HepG2 (cell line): ENCODE results near the gene KHK. TPM values are rescaled to one million over a fixed set of nuclear protein-coding genes. Genes with fewer than 3 reads are reported as not detected.
A peak's percentile ranks its signal among the peaks of the same experiment; 100 is the strongest.

Experiments
- AKAP8 ChIP-seq: sonication (generic); formaldehyde crosslinking; IDR thresholded peaks from 2 replicates; pipeline ENCODE4 v1.5.1; 2020; ENCODE audit warnings: mild to moderate bottlenecking, missing genetic modification reagents
- ARHGAP35 ChIP-seq: sonication (generic); formaldehyde crosslinking; IDR thresholded peaks from 2 replicates; pipeline ENCODE4 v1.9.0; 2022; ENCODE audit warnings: mild to moderate bottlenecking, inconsistent platforms, moderate library complexity, missing genetic modification reagents, borderline replicate concordance
- DZIP1 ChIP-seq: sonication (generic); formaldehyde crosslinking; IDR thresholded peaks from 2 replicates; pipeline ENCODE4 v1.5.0; 2020; ENCODE audit warnings: mild to moderate bottlenecking, missing genetic modification reagents
- GATA4 ChIP-seq: sonication (generic); IDR thresholded peaks from 2 replicates; pipeline ENCODE4 v1.6.1; 2016; ENCODE audit warnings: antibody characterized with exemption, low read depth, borderline replicate concordance
- GLI4 ChIP-seq: sonication (generic); formaldehyde crosslinking; IDR thresholded peaks from 2 replicates; pipeline ENCODE4 v1.5.1; 2020; ENCODE audit warnings: missing genetic modification reagents, mild to moderate bottlenecking, moderate library complexity, borderline replicate concordance
- MIER3 ChIP-seq: IDR thresholded peaks from 2 replicates; pipeline ENCODE4 v1.6.1; 2016; ENCODE audit warnings: missing compliant biosample characterization, borderline replicate concordance
- NCOA1 ChIP-seq: sonication (generic); formaldehyde crosslinking; IDR thresholded peaks from 2 replicates; pipeline ENCODE4 v1.9.0; 2021; ENCODE audit warnings: missing genetic modification reagents
- PRPF4 ChIP-seq: fragments of 200-400 bp; formaldehyde crosslinking; IDR thresholded peaks from 2 replicates; pipeline ENCODE4 v1.6.1; 2016; ENCODE audit warnings: low read length, low read depth; ENCODE audit not compliant: poor library complexity, severe bottlenecking
- RNF219 ChIP-seq: sonication (generic); formaldehyde crosslinking; IDR thresholded peaks from 2 replicates; pipeline ENCODE4 v1.5.0; 2020; ENCODE audit warnings: mild to moderate bottlenecking, missing genetic modification reagents
- SIN3A ChIP-seq: IDR thresholded peaks from 2 replicates; pipeline ENCODE4 v1.6.1; 2011; ENCODE audit warnings: low read depth, mild to moderate bottlenecking, control low read depth, low read length, borderline replicate concordance
- SMC3 ChIP-seq: IDR thresholded peaks from 2 replicates; pipeline ENCODE4 v1.6.1; 2011; ENCODE audit warnings: low read length, improper control_type of control experiment
- TFE3 ChIP-seq: IDR thresholded peaks from 2 replicates; pipeline ENCODE4 v1.6.1; 2016
- ZBTB7A ChIP-seq: sonication (generic); formaldehyde crosslinking; IDR thresholded peaks from 2 replicates; pipeline ENCODE4 v1.8.0; 2022; ENCODE audit warnings: mild to moderate bottlenecking, missing genetic modification reagents
- ZC3H13 ChIP-seq: sonication (generic); formaldehyde crosslinking; IDR thresholded peaks from 2 replicates; pipeline ENCODE4 v1.8.1; 2023; ENCODE audit warnings: mild to moderate bottlenecking, missing genetic modification reagents, moderate library complexity
- ZFP91 ChIP-seq: sonication (generic); formaldehyde crosslinking; IDR thresholded peaks from 2 replicates; pipeline ENCODE4 v1.9.0; 2022; ENCODE audit warnings: missing genetic modification reagents, mild to moderate bottlenecking, borderline replicate concordance
- ZMAT3 ChIP-seq: sonication (generic); formaldehyde crosslinking; conservative IDR thresholded peaks from 2 replicates; pipeline ENCODE4 v1.7.0; 2021; ENCODE audit warnings: missing genetic modification reagents
- ZNF343 ChIP-seq: sonication (generic); formaldehyde crosslinking; IDR thresholded peaks from 2 replicates; pipeline ENCODE4 v1.4.0; 2020; ENCODE audit warnings: mild to moderate bottlenecking, missing genetic modification reagents
- ZNF710 ChIP-seq: sonication (generic); formaldehyde crosslinking; IDR thresholded peaks from 2 replicates; pipeline ENCODE4 v1.5.0; 2020; ENCODE audit warnings: mild to moderate bottlenecking, missing genetic modification reagents, borderline replicate concordance
- ZNF776 ChIP-seq: sonication (generic); formaldehyde crosslinking; IDR thresholded peaks from 2 replicates; pipeline ENCODE4 v1.4.0; 2020; ENCODE audit warnings: mild to moderate bottlenecking, missing genetic modification reagents
- ZSCAN31 ChIP-seq: sonication (generic); formaldehyde crosslinking; IDR thresholded peaks from 2 replicates; pipeline ENCODE4 v1.5.0; 2020; ENCODE audit warnings: low read depth, mild to moderate bottlenecking, missing genetic modification reagents
- polyA plus RNA-seq, 8 experiments: library from polyadenylated mRNA; depleted of rRNA in 3 of 8; stranded (reverse) in 7 of 8; unstranded in 1 of 8; fragments of >200 nt; fragmentation: Illumina TruSeq in 4 of 8; extraction: Trizol in 4 of 8; gene quantifications; 2 replicates each; pipeline versions ENCODE4 v1.2.1 to v1.2.3, GENCODE V29; 2011 to 2016; ENCODE audit warnings: low read depth in 4 of 8, missing spikeins in 1 of 8, mixed read lengths in 1 of 8; ENCODE audit not compliant: insufficient read depth in 1 of 8
- total RNA-seq, 5 experiments: library from RNA; depleted of rRNA; stranded (reverse); fragments of >200 nt; fragmentation: Illumina TruSeq; extraction: Trizol; gene quantifications; 2 replicates each; pipeline ENCODE4 v1.2.3, GENCODE V29; 2016; ENCODE audit warnings: low read depth in 1 of 5

Gene KHK
- total and polyA plus RNA-seq, 2 of the 13 experiments (the other 11 are each of a cell fraction or from before 2014, with no cell fraction given): 40.9 to 99.2 TPM

- no peak for TF ChIP-seq SMC3
- no peak for TF ChIP-seq ZNF710 (CRISPR knock-in tag)
- TF ChIP-seq ZC3H13 (CRISPR knock-in tag): peak; percentile 45
- TF ChIP-seq ZMAT3 (CRISPR knock-in tag): no peak
- no peak for TF ChIP-seq TFE3
- no peak for TF ChIP-seq NCOA1 (CRISPR knock-in tag)
- TF ChIP-seq SIN3A: no peak
- TF ChIP-seq ZNF776 (CRISPR knock-in tag): no peak
- TF ChIP-seq RNF219: no peak
- no peak for TF ChIP-seq AKAP8
- no peak for TF ChIP-seq ZSCAN31 (CRISPR knock-in tag)
- TF ChIP-seq ZBTB7A (CRISPR knock-in tag): no peak
- TF ChIP-seq GATA4: no peak
- TF ChIP-seq PRPF4: no peak
- TF ChIP-seq ARHGAP35 (CRISPR knock-in tag): no peak
- TF ChIP-seq ZFP91 (CRISPR knock-in tag): 0 out of 2 replicates have a peak, but pooled peaks have one; percentile 49
- no peak for TF ChIP-seq GLI4
- TF ChIP-seq ZNF343 (CRISPR knock-in tag): no peak
- TF ChIP-seq DZIP1 (CRISPR knock-in tag): no peak; the same call in 1 of the 2 replicates
- no peak for TF ChIP-seq MIER3 (CRISPR knock-in tag)
Measured at GRCh38 chr2:27094353-27094984, 7.9 kb downstream of the KHK start (continued).
